GM12878 (cell line): Measurements from ENCODE around the gene SPTY2D1. TPM values are rescaled to one million over a fixed set of nuclear protein-coding genes. Genes with fewer than 3 reads are reported as not detected.

Experiments used
- BCL11A ChIP-seq: IDR thresholded peaks from 2 replicates; pipeline ENCODE4 v1.6.1; 2011; ENCODE audit warnings: low read depth, low read length
- CBX3 ChIP-seq: fragments of 200-600 bp; sonication (generic); IDR thresholded peaks from 2 replicates; pipeline ENCODE4 v1.6.1; 2016; ENCODE audit warnings: low read depth, borderline replicate concordance
- CBX5 ChIP-seq: sonication (generic); IDR thresholded peaks from 2 replicates; pipeline ENCODE4 v1.6.1; 2016; ENCODE audit warnings: low read depth, moderate library complexity, mild to moderate bottlenecking, inconsistent platforms
- CHD1 ChIP-seq: IDR thresholded peaks from 2 replicates; pipeline ENCODE4 v1.6.1; 2012; ENCODE audit warnings: low read depth, low read length, improper control_type of control experiment
- CHD4 ChIP-seq: fragments of 200-600 bp; sonication (generic); IDR thresholded peaks from 2 replicates; pipeline ENCODE4 v1.6.1; 2016; ENCODE audit warnings: mild to moderate bottlenecking
- EED ChIP-seq: sonication (generic); IDR thresholded peaks from 2 replicates; pipeline ENCODE4 v1.6.1; 2016; ENCODE audit warnings: antibody characterized with exemption, low read depth
- EGR1 ChIP-seq, 2 experiments: IDR thresholded peaks; 1 replicate in 1 of 2; 2 replicates in 1 of 2; pipeline ENCODE4 v1.6.1; 2011 to 2012; ENCODE audit warnings: low read depth in 2 of 2, low read length in 2 of 2, borderline replicate concordance in 1 of 2, mild to moderate bottlenecking in 1 of 2, moderate library complexity in 1 of 2
- FOXM1 ChIP-seq: IDR thresholded peaks from 2 replicates; pipeline ENCODE4 v1.6.1; 2012; ENCODE audit warnings: low read depth, mild to moderate bottlenecking, inconsistent platforms, low read length, moderate library complexity
- JUNB ChIP-seq: IDR thresholded peaks from 2 replicates; pipeline ENCODE4 v1.6.1; 2016; ENCODE audit warnings: antibody characterized with exemption, mild to moderate bottlenecking
- KDM1A ChIP-seq: fragments of 200-600 bp; sonication (generic); IDR thresholded peaks from 2 replicates; pipeline ENCODE4 v1.6.1; 2016; ENCODE audit warnings: borderline replicate concordance
- MTA3 ChIP-seq: IDR thresholded peaks from 2 replicates; pipeline ENCODE4 v1.6.1; 2012; ENCODE audit warnings: low read length, inconsistent platforms, borderline replicate concordance
- NBN ChIP-seq: fragments of 450-650 bp; IDR thresholded peaks from 2 replicates; pipeline ENCODE4 v1.6.1; 2016
- NR2C1 ChIP-seq: fragments of 450-650 bp; IDR thresholded peaks from 2 replicates; pipeline ENCODE4 v1.6.1; 2017; ENCODE audit warnings: antibody characterized with exemption, mild to moderate bottlenecking, moderate library complexity
- RAD51 ChIP-seq: fragments of 450-650 bp; IDR thresholded peaks from 2 replicates; pipeline ENCODE4 v1.6.1; 2016; ENCODE audit warnings: moderate library complexity, mild to moderate bottlenecking, inconsistent platforms
- RCOR1 ChIP-seq: conservative IDR thresholded peaks from 2 replicates; pipeline ENCODE4 v1.6.1; 2012; ENCODE audit warnings: low read depth, low read length, improper control_type of control experiment
- RELA ChIP-seq: fragments of 450-650 bp; IDR thresholded peaks from 2 replicates; pipeline ENCODE4 v1.8.0; 2014; ENCODE audit warnings: borderline replicate concordance; ENCODE audit not compliant: partially characterized antibody
- SRF ChIP-seq, 2 experiments: IDR thresholded peaks; 2 replicates each; pipeline ENCODE4 v1.6.1; 2011; ENCODE audit warnings: low read depth in 2 of 2, low read length in 2 of 2, mild to moderate bottlenecking in 1 of 2, moderate library complexity in 1 of 2
- SUZ12 ChIP-seq: fragments of 200-600 bp; sonication (generic); IDR thresholded peaks from one replicate; pipeline ENCODE4 v1.6.1; 2018; ENCODE audit warnings: antibody characterized with exemption, mild to moderate bottlenecking; ENCODE audit not compliant: unreplicated experiment
- TARDBP ChIP-seq: IDR thresholded peaks from 2 replicates; pipeline ENCODE4 v1.6.1; 2016; ENCODE audit warnings: borderline replicate concordance
- TBL1XR1 ChIP-seq: IDR thresholded peaks from 2 replicates; pipeline ENCODE4 v1.6.1; 2012; ENCODE audit warnings: low read depth, low read length, improper control_type of control experiment
- polyA plus RNA-seq, 11 experiments: library from polyadenylated mRNA; depleted of rRNA in 4 of 11; unstranded in 6 of 11; stranded (reverse) in 5 of 11; fragments of >200 nt; fragmentation: Nextera tagmentation in 4 of 11; fragmentation: Illumina TruSeq in 1 of 11; extraction: Ambion mirVana in 4 of 11; extraction: Trizol in 1 of 11; gene quantifications; 1 replicate in 1 of 11; 2 replicates in 10 of 11; pipeline versions ENCODE4 v1.2.1 to v1.2.3, GENCODE V29; 2011 to 2016; ENCODE audit warnings: inconsistent platforms in 2 of 11, missing spikeins in 2 of 11, low read depth in 1 of 11
- total RNA-seq, 4 experiments: library from RNA; depleted of rRNA in 3 of 4; stranded (reverse); fragments of >200 nt in 3 of 4; fragmentation: Illumina TruSeq in 1 of 4; extraction: Trizol in 1 of 4; gene quantifications; 2 replicates each; pipeline versions ENCODE4 v1.2.1 to v1.2.3, GENCODE V29; 2013 to 2021
- TF ChIP-seq, protein P1 (sequence below): fragments of 450-650 bp; IDR thresholded peaks from 2 replicates; pipeline ENCODE4 v1.6.1; 2018; ENCODE audit warnings: mild to moderate bottlenecking, low read depth, moderate library complexity; ENCODE audit not compliant: partially characterized antibody
- TF ChIP-seq, protein P2 (sequence below): IDR thresholded peaks from 2 replicates; pipeline ENCODE4 v1.6.1; 2011; ENCODE audit warnings: low read depth, low read length, improper control_type of control experiment, borderline replicate concordance
- TF ChIP-seq, protein P3 (sequence below): fragments of 450-650 bp; IDR thresholded peaks from 2 replicates; pipeline ENCODE4 v1.6.1; 2017; ENCODE audit warnings: low read depth, mild to moderate bottlenecking, moderate library complexity

SPTY2D1 gene
- total and polyA plus RNA-seq, 10 of the 15 experiments (the other 5 are each of a cell fraction or from before 2014, with no cell fraction given), result 4.6 to 31.1 (median 15.5) TPM

DNA sequence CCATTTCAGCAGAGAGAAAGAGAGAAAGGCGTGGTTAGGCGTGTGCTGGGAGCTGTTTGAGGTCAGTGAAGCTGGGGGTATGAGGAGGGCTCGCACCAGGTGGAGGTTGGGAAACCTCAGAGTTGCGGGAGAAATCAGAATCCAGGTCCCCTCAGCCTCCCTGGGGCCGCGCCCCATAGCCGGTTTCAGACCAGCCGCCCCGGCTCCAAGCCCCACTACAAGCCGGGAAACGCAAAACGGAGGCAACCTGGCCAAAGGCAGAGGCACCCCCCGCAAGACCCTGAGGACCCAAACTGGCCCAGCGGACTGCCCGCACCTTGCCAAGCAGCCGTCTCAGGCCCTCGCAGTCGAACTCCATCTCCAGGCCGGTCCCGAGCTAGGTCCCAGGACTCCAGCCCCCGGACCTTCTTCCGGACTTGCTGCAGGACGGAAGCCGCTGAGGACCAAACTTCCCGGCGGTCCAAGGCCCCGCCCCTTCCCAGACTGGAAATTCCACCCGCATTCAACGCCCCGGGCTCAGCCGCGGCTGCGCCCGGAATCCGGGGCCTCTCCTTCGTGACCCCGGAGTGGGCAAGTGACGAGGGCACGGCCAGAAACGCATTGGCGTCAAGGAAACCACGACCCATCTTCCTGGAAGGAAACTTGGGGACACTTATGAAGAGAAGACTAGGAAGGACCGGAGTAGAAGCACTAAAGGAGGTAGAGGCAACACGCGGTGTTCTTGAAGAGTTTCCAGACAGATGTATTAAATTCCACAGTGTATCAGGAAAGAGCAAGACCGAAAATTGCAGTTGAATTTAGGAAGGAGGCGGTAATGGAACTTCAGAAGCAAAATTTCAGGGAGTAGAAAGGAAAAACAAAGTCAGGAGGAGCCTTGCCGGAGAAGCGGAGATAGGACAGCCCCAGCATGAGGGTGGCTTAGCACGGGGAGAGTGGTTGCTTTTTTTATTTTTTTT lies 45.6 kb downstream of the SPTY2D1 start, which contains the start of gene UEVLD (continued):
- TF ChIP-seq, protein P1, sequence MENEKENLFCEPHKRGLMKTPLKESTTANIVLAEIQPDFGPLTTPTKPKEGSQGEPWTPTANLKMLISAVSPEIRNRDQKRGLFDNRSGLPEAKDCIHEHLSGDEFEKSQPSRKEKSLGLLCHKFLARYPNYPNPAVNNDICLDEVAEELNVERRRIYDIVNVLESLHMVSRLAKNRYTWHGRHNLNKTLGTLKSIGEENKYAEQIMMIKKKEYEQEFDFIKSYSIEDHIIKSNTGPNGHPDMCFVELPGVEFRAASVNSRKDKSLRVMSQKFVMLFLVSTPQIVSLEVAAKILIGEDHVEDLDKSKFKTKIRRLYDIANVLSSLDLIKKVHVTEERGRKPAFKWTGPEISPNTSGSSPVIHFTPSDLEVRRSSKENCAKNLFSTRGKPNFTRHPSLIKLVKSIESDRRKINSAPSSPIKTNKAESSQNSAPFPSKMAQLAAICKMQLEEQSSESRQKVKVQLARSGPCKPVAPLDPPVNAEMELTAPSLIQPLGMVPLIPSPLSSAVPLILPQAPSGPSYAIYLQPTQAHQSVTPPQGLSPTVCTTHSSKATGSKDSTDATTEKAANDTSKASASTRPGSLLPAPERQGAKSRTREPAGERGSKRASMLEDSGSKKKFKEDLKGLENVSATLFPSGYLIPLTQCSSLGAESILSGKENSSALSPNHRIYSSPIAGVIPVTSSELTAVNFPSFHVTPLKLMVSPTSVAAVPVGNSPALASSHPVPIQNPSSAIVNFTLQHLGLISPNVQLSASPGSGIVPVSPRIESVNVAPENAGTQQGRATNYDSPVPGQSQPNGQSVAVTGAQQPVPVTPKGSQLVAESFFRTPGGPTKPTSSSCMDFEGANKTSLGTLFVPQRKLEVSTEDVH, result peak; percentile 40
- TF ChIP-seq EED (peak; percentile 77), NR2C1 (peak; percentile 50), SRF (IDR thresholded peaks at IDR 0.05; ENCODE audit: low read depth in 2 of 2, low read length in 2 of 2) (no peak), KDM1A (no peak), RELA (peak; percentile 45), CBX3 (no peak), EGR1 (IDR thresholded peaks at IDR 0.05; ENCODE audit: borderline replicate concordance in 1 of 2, low read depth in 2 of 2, low read length in 2 of 2) (0 out of 3 replicates have a peak, but pooled peaks of 1 of the 2 experiments have one; percentile 41), FOXM1 (no peak), CBX5 (no peak), RCOR1 (0 out of 2 replicates have a peak, but pooled peaks have one; percentile 48), RAD51 (no peak), SUZ12 (no peak), CHD4 (no peak), MTA3 (no peak), NBN (peak; percentile 45; the same call in 1 of the 2 replicates), BCL11A (no peak), TBL1XR1 (no peak), JUNB (no peak), TARDBP (0 out of 2 replicates have a peak, but pooled peaks have one; percentile 16), CHD1 (no peak)
- TF ChIP-seq, protein P2, sequence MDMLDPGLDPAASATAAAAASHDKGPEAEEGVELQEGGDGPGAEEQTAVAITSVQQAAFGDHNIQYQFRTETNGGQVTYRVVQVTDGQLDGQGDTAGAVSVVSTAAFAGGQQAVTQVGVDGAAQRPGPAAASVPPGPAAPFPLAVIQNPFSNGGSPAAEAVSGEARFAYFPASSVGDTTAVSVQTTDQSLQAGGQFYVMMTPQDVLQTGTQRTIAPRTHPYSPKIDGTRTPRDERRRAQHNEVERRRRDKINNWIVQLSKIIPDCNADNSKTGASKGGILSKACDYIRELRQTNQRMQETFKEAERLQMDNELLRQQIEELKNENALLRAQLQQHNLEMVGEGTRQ, result no peak
- TF ChIP-seq, protein P3, sequence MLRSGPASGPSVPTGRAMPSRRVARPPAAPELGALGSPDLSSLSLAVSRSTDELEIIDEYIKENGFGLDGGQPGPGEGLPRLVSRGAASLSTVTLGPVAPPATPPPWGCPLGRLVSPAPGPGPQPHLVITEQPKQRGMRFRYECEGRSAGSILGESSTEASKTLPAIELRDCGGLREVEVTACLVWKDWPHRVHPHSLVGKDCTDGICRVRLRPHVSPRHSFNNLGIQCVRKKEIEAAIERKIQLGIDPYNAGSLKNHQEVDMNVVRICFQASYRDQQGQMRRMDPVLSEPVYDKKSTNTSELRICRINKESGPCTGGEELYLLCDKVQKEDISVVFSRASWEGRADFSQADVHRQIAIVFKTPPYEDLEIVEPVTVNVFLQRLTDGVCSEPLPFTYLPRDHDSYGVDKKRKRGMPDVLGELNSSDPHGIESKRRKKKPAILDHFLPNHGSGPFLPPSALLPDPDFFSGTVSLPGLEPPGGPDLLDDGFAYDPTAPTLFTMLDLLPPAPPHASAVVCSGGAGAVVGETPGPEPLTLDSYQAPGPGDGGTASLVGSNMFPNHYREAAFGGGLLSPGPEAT, result peak; percentile 72
